Measurements from ENCODE around the gene MAJIN.

DNA sequence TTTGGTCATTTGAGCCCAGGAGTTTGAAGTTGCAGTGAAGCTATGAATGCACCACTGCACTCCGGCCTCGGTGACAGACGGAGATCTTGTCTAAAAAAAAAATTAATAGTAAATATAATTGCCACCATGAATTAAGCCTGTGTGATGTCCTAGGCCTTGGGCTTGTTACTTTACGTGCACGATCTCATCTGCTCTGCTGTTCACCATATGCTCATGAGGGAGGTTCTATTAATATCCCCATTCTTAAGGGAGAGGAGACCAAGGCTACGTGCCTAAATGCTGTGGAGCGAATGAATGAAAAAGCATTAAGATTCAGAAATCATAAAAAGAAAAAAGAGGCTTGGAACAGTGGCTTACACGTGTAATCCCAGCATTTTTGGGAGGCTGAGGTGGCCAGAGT, 52.3 kb downstream of the MAJIN start:
- TF ChIP-seq HDAC2 (IDR thresholded peaks at IDR 0.05), result no peak
- TF ChIP-seq NFIC (IDR thresholded peaks at IDR 0.05; ENCODE audit: low read depth, low read length), result no peak
- no peak for TF ChIP-seq CEBPB (IDR thresholded peaks at IDR 0.05; ENCODE audit: borderline replicate concordance in 1 of 2, low read depth in 2 of 2, low read length in 2 of 2)
- no peak for TF ChIP-seq SMAD1 (IDR thresholded peaks at IDR 0.05; ENCODE audit: low read depth, partially characterized antibody)
- no peak for TF ChIP-seq CREB1 (IDR thresholded peaks at IDR 0.05; ENCODE audit: low read depth)
- TF ChIP-seq POU2F2 (IDR thresholded peaks at IDR 0.05; ENCODE audit: borderline replicate concordance, low read depth, low read length), result no peak
- no peak for TF ChIP-seq YY1 (IDR thresholded peaks at IDR 0.05; ENCODE audit: low read depth, low read length)
- TF ChIP-seq, protein P1, sequence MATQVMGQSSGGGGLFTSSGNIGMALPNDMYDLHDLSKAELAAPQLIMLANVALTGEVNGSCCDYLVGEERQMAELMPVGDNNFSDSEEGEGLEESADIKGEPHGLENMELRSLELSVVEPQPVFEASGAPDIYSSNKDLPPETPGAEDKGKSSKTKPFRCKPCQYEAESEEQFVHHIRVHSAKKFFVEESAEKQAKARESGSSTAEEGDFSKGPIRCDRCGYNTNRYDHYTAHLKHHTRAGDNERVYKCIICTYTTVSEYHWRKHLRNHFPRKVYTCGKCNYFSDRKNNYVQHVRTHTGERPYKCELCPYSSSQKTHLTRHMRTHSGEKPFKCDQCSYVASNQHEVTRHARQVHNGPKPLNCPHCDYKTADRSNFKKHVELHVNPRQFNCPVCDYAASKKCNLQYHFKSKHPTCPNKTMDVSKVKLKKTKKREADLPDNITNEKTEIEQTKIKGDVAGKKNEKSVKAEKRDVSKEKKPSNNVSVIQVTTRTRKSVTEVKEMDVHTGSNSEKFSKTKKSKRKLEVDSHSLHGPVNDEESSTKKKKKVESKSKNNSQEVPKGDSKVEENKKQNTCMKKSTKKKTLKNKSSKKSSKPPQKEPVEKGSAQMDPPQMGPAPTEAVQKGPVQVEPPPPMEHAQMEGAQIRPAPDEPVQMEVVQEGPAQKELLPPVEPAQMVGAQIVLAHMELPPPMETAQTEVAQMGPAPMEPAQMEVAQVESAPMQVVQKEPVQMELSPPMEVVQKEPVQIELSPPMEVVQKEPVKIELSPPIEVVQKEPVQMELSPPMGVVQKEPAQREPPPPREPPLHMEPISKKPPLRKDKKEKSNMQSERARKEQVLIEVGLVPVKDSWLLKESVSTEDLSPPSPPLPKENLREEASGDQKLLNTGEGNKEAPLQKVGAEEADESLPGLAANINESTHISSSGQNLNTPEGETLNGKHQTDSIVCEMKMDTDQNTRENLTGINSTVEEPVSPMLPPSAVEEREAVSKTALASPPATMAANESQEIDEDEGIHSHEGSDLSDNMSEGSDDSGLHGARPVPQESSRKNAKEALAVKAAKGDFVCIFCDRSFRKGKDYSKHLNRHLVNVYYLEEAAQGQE (IDR thresholded peaks at IDR 0.05; ENCODE audit: low read depth, low read length), result no peak
